HG03558 (cell line): ENCODE measurements around the gene TMEM203.
"Not testable (repeated sequence)": the region's sequence is repeated elsewhere in the genome, so short reads cannot be mapped to it uniquely, and the experiment has no call there.

Experiments used
- ATAC-seq: cut with Tn5 transposase; IDR thresholded peaks from one replicate; pipeline ENCODE4 v1.9.1; 2021; ENCODE audit warnings: moderate number of reproducible peaks; ENCODE audit not compliant: unreplicated experiment; ENCODE audit errors: extremely low read depth

TMEM203 gene, protein sequence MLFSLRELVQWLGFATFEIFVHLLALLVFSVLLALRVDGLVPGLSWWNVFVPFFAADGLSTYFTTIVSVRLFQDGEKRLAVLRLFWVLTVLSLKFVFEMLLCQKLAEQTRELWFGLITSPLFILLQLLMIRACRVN

DNA sequence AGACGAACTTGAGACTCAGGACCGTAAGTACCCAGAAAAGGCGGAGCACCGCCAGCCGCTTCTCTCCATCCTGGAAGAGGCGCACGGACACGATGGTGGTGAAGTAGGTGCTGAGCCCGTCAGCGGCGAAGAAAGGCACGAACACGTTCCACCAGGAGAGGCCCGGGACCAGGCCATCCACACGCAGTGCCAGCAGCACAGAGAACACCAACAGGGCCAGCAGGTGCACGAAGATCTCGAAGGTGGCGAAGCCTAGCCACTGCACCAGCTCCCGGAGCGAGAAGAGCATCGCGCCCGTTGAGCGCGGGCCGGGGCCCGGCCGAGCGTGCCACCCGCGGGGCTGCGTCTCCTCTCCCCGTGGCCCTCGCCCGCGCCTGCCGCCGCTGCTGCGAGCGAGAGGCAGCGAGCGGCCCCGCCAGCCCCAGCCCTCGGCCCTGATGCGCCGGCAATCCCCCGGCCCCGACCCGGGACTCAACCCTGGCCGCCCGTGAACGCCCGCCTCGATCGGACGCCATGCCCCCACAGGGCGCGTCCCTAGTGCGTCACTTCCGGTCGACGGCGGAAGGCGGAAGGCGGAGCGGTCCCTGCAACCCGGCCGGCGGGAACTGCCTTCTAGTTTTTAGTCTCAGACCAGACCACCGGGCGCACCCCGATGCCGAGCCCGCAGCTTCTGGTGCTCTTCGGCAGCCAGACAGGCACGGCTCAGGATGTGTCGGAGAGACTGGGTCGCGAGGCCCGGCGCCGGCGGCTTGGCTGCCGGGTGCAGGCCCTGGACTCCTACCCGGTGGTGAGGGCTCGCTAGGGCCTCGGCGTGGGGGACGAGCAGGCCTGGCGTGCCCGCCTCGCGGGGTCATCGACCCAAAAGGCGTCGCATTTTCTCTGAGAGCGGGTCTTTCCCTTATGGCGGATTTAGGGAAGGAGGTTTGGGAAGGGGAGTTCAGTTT, at the start of gene TMEM203, which contains the start of gene NDOR1:
Gene TMEM203 (minus strand): TSS at position 523 of the 944 bp plus-strand sequence. CDS start 234 bp downstream, at position 289.
Gene NDOR1 (plus strand): TSS at position 575 of the 944 bp plus-strand sequence. CDS start 78 bp downstream, at position 653.
- no peak for ATAC-seq

DNA sequence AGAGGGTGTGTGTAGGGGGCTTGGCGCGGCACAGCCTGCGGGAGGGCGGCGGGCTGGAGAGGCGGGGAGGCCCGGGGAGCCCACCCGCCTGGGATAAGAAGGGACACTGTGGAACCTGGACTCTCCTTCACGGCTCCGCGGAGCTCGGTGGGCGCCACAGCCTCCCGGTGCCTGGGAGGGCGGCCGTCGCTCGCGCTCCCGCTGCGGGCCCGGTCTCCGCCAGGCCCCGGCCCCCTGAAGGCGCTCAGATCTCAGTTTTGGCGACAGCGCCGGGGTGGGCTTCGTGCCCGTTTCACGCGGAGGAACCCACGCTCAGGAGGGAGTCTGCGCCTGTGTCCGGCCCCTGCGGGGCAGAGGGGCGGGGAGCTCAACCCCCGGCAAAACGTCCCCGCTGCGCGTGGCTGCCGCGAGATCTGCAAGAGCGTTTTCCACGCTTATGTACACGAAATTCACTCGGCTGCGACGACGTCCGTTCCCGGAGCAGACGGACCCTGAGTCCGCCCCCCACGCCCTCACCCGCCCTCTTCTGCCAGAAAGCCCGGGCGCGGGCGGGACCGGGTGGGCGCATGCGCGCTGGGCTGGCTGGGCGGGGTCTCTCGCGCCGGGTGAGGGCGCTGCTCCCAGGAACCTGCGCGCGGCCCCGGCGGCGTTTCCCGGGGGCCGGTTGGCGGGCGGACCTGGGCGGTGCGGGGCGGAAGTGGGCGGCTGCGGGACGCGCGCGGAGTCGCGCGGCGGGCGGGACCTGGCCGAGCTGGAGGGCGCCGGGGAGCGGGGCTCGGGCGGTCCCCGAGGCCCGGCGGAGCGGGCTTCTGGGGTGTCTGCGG, 49.4 kb upstream of the TMEM203 start, which contains the start of gene NELFB:
Gene NELFB (plus strand): TSS at position 704 of the 824 bp plus-strand sequence.
- peak; percentile 39 for ATAC-seq

DNA sequence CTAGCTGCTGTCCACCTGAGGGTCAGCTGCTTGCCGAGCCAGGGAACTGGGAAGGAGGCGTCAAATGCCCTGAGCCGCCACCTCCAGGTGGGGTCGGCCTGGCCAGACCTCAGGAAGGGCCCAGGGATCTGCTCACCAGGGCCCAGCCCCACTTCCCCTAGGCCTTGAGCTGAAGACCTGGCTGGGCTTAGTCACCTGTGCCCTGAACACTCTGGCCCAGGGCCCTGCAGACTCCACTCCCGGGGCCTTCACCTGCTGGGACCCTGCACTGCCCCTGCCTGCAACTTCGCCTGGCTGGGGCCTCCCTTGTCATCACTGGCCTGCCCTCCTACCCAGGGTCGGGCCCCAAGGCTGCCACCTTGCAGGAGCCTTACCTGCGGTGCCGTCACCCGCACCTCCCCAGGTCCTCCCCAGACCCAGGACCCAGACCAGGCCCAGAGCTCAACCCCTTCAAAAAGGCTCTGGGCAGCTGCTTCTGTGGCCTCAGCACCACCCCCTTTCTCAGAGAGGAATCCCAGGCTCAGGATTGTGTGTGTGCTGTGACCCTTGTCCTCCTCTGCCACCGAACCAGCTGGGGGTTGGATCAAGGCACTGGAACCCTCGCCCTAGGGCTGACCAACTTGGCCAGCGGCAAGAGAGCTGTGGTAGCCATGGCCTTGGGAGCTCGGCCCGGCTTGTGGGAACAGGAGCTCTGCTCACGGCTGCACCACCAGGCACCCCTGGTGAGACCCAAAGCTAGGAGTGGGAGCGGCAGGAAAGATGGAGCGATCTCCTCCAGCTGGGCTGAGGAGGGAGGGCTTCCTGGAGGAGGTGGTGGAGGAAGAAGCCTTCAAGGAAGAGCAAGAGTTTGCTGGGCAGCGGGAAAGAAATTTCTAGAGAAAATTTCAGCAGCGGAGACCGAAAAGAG, 48.5 kb upstream of the TMEM203 start:
- ATAC-seq = no peak

DNA sequence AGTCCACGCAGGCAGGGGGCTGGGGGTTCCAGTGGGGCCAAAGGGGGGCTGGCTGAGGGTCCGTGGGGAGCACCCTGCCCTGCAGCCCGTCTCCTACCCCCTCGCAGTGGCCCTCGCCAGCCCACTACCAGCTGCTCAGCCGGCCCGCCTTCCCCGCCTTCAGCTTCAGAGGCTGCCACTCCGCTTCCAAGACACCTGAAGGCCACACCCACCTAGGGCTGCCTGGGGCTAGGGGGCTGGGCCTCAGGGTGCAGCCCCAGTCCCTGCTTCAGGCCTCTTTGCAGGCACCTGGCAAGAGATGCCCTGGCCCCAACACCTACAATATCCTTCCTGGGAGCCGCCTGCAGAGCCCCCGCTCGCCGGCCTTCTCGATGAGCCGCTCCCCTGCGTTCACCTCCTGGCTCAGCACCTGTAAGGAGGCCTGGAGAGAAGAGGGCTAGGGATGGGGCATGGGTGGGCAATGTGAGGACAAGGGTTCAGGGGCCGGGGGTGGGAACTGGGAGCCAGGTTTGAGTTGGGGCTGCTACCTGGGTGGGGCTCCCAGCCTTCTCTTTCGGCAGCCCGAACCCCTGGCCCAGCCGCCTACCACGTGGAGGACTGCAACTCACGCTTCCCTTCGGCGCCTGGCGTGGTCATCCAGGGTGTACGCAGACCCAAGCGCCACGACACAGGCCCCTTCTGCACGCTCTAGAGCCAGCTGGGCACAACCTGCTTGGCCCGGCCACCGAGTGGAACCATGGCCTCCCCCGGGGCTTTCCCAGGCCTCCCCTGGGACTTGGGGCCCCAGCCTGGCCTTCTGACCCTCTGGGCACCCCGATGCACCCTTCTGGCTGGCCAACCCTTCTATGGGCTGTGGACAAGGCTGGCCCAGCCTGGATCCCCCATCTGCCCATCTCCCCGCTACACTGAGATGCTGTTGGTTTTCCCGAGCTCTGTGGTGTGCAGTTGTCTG, 47.4 kb upstream of the TMEM203 start:
- no peak for ATAC-seq

DNA sequence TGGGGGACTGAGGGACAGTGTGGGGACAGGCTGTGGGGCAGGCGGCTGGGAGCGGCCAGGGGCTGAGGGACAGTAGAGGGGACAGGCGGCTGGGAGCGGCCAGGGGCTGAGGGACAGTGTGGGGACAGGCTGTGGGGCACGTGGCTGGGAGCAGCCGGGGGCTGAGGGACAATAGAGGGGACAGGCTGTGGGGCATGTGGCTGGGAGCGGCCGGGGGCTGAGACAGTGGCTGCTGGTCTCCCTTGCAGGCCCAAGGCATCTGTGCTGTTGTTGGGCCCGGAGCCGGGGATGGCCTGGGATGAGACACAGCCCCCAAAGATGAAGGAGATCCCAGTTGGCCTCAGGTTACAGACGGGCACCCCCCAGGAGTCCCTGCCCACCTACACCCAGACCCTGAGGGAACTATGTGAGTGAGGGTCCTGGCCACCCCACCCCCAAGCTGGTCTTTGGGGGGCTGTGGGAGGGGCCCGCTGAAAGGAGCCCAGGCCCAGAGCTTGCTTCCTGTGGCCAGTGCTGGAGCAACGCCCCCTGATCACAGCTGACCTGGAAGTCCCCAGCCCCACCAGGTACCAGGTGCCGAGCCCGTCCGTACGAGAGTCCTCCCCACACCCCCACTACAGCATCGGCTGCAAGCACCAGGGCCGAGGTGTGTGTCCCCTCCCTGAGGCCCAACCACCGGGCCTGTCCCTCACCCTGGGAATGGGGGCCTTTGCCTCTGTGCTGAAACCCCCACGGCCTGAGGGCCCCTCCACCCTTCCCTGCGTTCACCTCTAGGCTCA, 46.2 kb upstream of the TMEM203 start:
- ATAC-seq = no peak

DNA sequence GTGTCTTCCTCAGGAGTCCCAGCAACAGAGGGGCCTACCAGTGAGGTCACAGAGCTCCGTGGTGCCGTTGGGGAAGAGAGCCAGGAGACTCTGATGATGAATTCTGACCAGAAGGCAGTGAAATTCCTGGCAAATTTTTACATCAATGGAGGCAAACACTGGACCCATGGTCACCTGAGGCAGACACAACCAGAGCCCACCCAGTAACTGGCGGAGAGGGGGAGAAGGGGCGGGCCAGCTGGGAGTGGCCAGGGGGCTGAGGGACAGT, 45.7 kb upstream of the TMEM203 start, which contains the start of gene STPG3:
Gene STPG3 (plus strand): TSS at position 93 of the 268 bp plus-strand sequence. CDS start 1 bp downstream, at position 94.
- no peak for ATAC-seq

DNA sequence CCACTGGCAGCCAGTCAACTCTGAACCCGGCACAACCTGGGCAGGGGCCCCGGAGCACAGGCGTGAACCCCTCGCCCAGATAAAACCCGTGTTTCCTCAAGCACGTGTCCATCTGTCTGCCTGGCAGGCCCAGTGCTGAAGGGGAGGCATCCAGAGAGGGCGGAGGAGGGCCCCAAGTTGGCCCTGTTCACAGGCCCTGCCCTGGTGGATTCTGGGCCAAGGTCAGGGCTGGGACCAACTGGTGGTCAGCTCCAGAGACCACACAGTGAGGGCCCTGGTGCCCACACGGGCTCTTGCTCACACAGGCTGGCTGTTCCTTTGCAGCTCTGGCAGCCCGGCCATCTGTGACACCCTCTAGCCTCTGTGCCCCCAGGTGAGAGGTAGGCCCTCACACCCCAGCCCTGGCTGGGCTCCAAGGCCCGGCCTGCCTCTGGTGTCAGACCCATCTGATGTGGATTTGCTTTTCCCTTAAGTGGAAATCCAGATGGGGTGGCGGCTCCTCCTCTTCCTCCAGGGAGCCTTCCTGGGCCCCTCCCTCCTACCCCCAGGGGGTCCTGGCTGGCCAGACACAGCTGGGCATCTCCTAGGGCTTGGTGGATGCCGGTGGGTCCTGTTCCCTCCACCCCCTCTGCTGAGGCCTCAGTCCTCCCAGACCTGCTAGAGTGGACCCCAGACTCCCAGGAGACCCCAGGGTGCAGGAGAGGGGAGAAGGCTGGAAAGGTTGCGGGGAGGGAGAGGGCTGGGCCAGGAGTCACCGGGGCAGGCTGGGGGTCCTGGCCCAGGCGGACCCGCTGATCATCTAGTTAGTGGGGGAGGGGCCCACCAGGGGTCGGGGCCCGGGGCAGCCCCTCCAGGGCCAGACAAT, 45.1 kb upstream of the TMEM203 start:
- ATAC-seq = no peak

DNA sequence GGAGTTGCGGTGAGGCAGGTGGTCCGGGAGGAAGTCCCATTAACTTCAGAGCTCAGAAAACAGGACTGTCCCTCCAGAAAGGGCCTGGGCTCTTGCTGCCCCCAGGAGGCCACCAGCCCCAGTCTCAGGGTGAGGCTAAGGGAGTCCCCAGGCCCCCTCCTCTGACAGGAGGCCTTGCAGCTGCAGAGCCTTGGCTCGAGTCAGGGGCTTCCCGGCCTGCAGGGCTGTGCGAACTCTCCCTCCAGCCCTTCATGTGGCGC, 42.4 kb upstream of the TMEM203 start:
- ATAC-seq = no peak

DNA sequence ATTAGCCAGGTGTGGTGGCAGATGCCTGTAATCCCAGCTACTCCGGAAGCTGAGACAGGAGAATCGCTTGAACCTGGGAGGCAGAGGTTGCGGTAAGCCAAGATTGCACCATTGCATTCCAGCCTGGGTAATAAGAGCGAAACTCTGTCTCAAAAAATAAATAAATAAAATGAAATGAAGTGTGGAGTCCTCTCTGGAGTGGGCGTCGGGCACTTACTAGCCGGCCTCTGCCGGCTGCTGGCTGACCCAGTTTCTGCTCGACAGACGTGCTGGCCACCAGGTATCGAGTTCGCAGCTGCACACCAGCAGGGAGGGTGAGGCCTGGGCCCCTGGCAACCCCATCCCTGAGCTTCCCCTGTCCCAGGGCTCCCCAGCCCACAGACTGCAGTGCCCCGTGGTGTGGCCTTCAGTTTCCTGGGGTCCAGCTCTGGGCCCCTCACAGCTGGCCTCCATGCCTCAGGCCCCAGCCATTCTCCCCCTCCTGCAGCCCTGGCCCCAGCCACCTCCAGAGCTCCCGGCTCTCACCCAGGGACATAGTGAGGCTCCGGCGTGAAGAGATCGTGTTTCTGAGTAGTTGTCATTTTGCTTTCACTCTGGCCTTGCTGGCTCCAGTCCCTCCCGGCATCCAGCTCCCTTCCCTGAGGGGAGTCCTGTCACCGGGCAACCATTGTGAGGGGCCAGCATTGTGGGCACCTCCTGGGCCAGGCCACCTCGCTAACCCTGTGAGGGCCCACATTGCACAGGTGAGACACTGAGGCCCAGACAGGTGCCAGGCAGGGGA, 41.9 kb upstream of the TMEM203 start:
- ATAC-seq = no peak

DNA sequence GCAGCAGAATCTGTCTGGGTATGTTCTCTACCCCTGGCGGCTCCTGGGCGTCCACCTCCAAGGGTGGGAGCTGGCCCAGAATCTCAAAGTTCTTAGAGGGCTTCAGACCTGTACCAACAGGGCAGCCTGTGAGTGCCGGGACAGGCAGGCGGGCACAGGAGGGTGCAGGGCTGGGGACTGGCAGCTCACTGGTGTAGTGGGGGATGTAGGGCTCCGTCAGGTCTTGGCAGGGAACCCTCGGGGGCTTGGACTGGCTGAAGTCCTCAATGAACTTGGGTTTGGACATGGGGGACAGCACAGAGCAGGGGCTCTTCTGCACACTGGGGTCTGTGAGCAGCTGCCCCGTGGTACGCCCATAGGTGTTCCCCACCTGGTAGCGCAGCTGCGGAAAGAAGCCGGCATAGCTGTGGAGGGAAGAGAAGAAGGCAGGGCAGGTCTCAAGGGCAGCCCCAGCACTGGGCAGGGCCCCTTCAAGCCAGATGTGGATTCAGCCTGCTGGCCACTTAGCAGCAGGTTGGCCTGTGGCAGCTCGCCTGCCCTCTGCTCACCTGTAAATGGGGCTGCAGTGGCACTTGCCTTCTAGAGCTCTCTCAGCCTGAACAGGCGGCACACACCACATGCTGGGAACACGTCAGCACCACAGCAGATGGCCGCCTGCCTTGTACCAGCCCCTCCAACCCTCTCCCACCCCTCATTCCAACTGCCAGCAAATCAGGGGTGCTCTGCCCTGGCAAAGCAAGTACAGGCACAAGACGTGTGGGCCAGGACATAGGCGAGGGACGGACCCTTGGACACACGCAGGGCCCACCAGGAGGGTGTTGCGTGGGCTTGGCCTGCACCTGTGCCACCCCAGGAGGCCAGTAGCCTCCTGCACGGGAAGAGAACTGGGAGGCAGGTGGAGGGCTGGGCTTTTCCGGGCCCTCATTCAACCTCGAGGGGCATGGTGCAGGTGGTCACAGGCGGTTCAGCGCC, 40.3 kb upstream of the TMEM203 start:
- ATAC-seq = no peak

DNA sequence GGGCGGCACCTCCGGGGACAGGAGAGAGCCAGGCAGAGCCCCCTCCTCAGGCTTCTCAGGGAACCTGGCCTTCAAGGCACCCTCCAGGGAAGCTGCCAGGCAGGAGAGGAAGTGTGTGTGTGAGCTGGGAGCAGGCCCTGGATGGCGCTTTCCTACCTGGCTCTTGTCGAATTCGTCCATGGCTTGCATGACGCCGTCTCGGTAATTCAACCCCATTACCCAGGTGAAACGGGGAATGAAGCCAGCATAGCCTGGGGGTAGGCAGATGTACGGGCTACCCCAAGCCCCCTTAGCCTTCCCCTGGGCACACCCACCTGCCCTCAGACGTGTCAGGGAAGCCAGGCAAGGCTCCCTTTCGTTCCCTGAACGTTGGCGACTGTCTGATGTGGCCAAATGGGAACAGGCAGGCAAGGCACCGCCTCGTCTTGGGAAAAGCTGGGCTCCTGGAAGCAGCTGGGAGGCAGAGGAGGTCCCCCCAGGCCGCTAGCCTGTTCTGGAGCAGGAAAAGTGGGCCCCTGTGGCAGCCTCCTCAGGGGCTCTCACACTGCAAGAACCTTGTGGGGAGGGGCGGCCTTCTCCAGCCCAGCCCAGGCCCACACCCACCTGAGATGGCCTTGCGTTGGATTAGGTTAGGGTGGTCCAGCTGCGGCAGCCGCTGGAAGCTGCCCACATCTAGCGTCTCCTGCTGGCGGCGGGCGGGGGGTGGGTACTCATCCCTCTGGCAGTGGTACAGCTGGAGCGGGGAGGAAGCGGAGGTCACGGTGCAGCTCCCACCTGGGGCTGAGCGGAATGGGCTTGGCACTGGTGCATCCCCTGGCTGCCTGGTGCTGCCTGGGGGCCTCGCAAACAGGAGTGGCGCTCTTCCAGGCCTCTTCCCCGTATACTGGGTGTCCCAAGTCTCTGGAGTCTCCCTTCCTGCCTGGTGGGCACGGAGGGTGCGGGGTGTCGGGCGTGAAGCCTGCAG, 39.3 kb upstream of the TMEM203 start:
- ATAC-seq = no peak

DNA sequence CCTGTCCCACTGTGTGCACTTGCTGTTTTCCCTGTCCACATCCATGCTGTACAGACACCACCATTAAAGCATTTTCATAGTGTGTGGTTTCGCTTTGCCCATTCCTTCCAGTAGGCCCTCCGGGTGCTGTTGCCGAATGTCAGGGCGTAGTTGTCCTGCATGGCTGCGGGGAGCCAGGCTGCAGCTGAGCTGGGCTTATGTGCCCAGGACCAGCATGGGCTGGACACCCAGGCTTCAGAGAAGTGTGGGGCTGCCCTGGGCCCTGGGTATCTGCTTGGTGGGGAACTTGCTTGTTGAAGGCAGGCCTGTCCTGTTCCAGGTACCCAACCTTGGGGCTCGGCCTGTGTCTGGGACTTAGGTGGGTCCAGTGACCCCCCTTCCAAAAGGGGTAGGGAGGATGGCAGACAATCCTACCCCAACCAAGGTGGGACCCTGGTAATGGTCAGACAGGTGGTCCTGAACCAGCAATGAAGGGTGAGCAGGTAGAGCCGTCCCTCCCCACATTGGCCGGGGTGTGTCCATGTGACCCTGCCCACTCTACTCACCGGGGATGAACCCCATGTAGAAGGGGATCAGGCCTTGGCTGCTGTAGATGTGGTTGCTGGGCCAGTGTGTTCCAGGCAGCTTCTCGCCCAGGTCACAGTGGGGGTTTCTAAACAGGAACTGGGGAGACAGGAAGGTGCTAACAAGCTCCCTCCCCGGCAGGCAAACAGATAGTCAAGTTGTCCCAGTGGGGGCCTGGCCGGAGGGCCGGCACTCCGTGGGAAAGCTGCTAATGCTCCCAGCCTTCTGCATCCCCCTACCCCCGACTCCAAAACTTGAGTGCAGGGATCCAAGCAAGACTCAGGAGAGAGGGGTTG, 38.4 kb upstream of the TMEM203 start:
- ATAC-seq = no peak

DNA sequence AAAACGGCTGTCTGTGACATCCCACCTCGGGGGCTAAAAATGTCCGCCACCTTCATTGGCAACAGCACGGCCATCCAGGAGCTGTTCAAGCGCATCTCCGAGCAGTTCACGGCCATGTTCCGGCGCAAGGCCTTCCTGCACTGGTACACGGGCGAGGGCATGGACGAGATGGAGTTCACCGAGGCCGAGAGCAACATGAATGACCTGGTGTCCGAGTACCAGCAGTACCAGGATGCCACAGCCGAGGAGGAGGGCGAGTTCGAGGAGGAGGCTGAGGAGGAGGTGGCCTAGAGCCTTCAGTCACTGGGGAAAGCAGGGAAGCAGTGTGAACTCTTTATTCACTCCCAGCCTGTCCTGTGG, 37.8 kb upstream of the TMEM203 start:
- ATAC-seq = not testable (repeated sequence)
